Stimulated activated CD4-positive, alpha-beta T cell treated with anti-CD3 and anti-CD28 coated beads, Interleukin-1b, Interleukin-23, amount 100 ng/mL, for 48 hours (primary cell): ENCODE measurements around the gene RPL29.
"Not testable (repeated sequence)": the region's sequence is repeated elsewhere in the genome, so short reads cannot be mapped to it uniquely, and the experiment has no call there.

ENCODE experiments used
- DNase-seq: peaks from one replicate; pipeline ENCODE4 v3.0.0-alpha.2; 2020

Gene RPL29

GRCh38 chr3:52004906-52005395 lies 9.3 kb upstream of the RPL29 start:
- DNase-seq = no peak

GRCh38 chr3:52004163-52004787 lies 8.6 kb upstream of the RPL29 start:
- DNase-seq = no peak

DNA sequence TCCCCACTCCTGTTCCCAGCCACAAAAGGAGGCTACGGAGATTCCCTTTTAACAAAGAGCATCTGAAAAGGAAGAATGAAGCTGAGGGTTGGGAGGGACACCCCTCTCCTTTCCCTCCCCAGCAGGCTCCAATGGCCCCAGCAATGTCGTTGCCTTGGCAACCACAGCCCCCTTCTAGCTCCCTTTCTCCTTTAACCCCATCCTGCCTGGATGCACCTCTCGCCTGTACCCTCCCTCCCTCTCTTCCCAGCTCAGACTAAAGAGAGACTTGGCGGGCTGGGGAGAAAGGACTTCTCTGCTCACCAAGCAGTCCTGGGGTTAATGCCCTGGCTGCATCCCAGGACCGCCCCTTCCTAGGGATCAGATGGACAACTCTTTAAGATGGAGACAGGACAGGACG lies 7.1 kb upstream of the RPL29 start:
- no peak for DNase-seq

DNA sequence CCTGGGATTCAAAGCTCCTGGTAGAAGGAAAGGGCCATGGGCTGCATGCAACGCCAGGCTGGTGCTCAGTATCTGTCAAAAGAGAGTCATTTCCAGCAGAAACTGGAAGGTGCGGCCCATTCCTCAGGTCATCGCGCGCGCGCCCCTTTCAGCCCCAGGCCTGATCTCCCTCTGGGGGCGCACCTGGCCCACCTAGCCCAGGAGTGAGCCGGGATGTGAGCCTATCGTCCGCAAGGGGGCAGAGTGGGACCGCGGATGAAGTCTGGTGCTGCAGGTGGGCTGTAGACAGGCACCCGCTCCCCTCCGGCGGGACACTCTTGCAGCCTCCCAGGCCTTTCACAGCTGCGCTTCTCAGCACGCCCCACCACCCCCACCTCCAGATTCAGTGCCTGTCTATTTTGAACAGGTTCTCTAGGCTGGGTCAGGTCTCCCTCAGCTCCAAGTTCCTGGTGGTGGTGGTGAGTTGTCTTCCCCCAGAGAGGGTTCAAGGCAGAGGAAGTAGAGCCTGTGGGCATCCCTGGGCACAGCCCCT lies 5.8 kb upstream of the RPL29 start:
- peak; percentile 84 for DNase-seq

DNA sequence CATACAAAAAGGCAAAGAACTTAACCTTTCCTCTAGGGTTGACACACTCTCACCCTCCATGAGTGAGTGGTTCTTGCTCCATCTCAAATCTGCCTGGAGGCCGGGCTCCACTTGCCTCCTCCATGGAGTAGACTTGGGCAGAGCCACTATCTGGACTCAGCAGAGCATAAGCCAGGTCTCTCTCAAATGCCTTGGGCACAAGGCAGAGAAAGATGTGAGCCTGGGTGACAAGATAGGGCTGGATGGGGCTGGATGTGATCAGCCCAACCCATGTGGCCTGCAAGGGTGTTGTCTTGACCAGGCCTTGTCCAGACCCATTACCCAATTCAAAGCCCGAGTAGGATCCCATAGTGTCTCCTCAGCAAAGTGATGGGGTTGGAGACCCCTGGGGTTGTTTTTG lies 4.2 kb upstream of the RPL29 start:
- DNase-seq = no peak

DNA sequence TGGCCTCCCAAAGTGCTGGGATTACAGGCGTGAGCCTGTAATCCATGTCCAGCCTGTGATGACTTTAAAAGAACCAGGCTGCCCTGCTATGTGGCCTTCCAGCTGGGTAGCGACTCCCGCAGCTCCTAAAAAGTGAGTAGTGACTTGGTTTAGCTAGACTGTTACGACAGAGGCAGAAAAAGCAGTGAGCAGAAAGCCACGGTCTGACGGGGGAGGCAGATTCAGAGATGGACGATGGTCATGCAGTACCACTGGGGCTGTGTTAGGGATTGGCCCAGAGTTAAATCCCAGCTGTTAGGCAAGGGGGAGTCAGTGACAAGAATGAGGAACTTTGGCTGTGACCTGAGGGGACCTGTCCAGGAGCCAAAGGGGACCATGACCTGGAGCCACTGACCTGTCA lies 3.1 kb upstream of the RPL29 start:
- no peak for DNase-seq

DNA sequence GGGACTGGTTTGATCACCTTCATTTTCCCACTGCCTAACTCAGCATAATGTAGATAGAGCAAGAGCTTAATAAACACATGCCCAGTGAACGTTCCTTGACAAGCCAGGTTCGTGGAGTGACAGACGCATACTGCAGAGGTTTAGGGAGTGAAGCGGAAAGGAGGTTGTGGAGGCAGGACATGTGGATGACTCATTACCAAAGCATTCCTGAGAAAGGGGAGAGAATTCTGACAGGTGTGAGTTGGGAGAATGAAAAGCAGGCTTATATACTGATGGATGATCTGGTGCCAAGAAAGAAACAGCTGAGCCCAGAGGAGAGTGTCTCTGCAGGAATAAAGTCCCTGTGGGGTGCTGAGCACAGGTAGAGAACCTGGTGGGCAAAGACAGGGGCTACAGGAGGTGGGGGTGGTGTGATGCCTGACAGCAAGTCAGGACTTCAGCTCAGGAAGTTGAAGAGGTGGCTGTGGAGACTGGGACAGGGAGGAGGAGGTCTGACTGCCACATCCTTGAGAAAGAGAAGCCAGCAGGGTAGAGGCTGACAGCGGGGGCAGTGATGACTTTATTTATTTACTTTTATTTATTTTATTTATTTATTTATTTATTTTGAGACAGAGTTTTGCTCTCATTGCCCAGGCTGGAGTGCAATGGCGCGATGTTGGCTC lies 2.4 kb upstream of the RPL29 start:
- no peak for DNase-seq

GRCh38 chr3:51997172-51997571 lies 1.5 kb upstream of the RPL29 start:
- DNase-seq = no peak

DNA sequence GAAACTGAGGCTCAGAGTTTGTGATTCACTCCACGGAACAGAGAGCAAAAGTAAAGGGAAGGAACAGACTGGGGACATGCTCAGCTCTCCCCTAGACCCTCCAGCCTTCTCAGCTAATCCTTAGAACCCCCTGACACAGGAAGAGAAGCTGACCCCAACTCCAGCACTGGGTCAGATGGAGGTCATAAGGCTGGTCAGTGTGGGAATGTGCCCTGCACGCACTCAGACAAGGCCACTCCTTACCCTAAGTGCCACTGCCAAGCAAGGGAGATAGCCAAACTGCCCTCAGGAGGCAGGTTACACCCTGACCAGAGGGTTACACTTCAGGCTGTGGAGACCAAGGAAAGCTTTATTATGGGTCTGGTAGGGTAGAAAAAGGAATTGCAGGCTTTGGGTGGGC lies 1.2 kb downstream of the RPL29 start:
- DNase-seq = no peak

- not testable (repeated sequence) for DNase-seq
Measured at GRCh38 chr3:51993657-51994056, 2.0 kb downstream of the RPL29 start.

- DNase-seq = no peak
Measured at GRCh38 chr3:51992017-51992682, 3.5 kb downstream of the RPL29 start.

- not testable (repeated sequence) for DNase-seq
Measured at GRCh38 chr3:51990501-51990971, 5.2 kb downstream of the RPL29 start.

DNA sequence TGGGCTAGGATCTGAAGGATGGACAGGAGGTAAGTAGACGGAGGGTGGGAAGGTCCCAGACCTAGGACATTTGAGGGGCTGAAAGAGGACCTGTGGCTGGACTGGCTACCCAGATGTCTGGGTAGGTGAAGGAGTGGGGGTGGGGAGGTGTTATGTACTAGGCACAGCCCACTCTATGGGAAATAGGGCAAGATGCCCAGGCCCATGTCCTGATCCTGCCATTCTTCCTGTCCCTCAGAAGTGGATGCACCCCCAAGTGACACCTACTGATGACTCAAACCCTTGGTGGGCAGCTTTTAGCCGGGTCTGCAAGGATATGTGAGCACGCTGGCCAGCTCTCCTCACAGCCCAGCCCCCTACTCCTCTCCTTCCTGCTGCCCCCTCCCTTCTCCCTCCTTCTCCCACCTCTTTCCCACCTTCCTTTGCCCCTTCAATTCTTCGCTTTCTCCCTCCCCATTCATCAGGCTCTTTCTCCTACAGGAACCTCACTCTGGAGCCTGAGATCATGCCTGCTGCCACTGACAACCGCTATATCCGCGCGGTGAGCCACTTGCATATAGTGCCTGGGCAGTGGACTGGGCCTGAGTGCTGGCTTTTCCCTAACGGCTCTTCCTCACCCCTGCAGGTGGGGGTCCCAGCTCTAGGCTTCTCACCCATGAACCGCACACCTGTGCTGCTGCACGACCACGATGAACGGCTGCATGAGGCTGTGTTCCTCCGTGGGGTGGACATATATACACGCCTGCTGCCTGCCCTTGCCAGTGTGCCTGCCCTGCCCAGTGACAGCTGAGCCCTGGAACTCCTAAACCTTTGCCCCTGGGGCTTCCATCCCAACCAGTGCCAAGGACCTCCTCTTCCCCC lies 7.2 kb downstream of the RPL29 start:
- DNase-seq = no peak

DNA sequence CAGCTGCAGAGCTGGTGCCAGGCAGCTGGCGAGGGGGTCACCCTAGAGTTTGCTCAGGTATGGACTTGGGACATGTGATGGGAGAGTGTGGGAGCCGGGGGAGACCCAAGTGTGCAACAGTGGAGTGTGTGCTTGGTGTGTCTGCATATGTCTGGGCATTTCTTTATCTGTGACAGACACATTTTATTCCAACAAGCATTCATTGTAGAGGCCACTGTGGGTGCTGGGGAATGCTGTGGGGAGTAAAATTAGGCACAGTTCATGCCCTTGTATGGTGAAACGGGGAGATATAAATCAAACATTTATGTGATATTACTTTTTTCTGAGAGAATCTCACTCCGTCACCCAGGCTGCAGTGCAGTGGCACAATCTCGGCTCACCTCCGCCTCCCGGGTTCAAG lies 8.1 kb downstream of the RPL29 start:
- DNase-seq = no peak

DNA sequence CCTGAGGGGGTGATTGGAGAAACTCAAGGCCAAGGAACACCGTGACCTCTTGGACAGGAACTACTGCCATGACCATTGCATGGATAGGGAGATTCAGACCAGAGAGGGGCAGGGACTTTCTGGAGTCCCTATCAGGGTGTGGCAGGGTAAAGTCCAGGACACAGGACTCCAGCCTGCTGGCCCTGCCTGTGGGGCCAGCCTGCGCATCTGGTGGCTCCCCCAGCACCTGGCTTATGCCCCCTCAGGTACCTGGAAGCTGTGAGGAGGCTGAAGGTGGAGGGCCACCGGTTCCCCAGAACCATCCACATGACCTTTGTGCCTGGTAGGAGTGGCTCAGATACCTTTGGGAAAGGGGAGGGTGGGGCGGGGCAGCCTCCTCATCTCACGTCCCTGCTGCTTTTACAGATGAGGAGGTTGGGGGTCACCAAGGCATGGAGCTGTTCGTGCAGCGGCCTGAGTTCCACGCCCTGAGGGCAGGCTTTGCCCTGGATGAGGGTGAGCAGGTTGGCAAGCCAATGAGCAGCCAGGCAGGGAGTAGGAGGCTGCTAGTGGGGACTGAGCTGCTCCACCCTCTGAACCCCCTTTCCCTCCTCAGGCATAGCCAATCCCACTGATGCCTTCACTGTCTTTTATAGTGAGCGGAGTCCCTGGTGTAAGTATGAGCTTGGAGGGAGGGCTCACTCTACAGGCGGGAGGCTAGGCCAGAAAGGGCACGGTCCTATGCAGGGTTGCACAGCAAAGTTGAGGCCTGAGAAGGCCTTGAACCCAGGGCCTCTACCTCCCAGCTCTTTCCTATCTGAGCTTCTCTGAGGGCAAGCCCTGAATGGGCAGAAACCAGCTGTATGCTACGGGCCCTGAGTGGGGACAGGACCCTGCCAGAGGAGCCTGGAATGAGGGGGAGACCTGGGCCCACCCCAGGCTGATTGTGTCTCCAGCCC lies 9.4 kb downstream of the RPL29 start:
- no peak for DNase-seq

GRCh38 chr3:51985063-51985462 lies 10.6 kb downstream of the RPL29 start:
- DNase-seq = no peak

DNA sequence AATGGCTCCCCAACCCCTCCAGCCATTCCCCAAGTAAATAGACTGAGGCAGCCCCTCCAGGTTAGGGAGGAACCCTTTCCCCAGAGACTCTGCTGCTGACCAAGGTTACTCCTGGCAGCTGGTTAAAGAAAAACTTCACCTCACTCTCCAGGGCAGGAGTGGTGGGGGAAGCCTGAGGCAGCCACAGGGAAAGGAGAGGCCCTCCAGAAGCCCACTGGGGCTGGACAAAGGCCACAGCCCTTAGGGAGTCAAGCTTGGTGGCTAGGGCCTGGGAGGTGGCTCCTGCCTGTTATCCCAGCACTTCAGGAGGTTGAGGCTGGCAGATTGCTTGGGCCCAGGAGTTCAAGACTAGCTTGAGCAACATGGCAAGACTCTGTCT lies 11.4 kb downstream of the RPL29 start:
- no peak for DNase-seq

DNA sequence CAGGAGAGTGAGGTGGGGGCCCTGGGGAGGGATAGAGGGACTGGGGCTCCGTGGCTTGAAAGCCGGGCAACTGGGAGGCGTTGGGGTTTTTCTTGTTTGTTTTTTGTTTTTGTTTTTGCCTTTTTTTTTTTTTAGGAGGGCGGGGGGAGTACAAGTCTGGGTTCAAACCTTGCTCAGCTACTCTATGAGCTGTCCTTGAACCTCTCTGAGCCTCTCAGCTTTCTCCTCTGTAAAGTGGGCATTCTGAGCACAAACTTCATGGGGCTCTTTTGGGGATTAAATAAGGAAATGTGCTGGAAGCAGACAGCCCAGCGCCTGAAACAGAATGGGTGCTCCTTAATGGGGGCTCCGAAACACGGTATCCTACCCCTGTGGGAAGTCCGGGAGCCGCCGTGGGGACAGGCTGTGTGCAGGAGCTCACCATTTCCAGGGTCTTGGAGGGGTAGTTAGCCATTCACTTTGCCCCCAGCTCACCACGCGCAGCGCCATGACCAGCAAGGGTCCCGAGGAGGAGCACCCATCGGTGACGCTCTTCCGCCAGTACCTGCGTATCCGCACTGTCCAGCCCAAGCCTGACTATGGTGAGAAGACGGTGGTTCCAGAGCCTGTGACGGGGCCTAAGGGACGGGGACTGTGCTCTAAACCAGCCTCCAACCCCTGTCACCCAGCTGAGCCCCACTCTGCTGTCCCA lies 12.0 kb downstream of the RPL29 start:
- DNase-seq = no peak

DNA sequence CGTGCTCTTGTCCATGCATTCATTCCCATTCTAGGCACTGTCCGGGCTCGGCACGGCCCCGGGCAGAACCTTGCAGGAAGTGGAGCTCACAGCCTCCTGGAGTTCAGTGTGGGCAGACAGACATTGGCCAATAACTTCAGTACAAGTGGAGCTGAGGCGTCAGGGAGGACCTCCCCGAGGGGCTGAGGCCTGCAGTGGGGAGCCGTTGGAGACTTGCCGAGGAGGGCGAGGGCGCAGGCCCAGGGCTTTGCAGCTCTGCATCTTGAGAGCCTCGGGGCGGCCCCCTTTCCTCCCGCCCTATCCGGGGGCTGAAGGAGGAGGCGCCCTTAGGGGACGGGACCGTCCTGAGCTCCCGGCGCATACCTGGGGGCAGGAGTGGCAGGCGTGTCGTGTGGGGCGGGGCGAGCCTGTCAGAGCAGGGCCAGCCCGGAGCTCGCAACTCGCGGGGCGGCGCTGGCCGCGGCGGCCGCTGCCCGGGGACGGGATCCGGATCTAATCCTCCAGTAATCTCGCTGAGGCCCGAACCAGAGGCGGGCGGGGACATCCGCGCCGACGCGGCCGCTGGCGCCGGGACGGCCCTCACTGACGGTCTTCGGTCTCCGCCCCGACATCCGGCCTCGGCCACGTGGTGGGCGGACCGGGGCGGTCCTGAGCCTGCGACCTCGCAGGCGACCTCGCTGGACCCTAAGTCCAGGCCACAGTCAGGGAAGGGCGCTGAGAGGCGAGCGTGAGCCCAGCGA lies 12.7 kb downstream of the RPL29 start, which contains the start of gene ACY1:
ACY1 (plus strand) TSS at position 698 of the 740 bp plus-strand sequence. CDS start 530 bp downstream, outside the sequence.
- DNase-seq = peak; percentile 86

- DNase-seq = peak; percentile 46
Measured at GRCh38 chr3:51982352-51982837, 13.3 kb downstream of the RPL29 start.
